Adrenal gland (tissue), 12 donors: ENCODE measurements around the gene ENAH. TPM values are rescaled to one million over a fixed set of nuclear protein-coding genes. Genes with fewer than 3 reads are reported as not detected.
A peak's percentile ranks its signal among the peaks of the same experiment; 100 is the strongest.

Experiments
- DNase-seq, 7 donors: peaks; one replicate each; pipeline ENCODE4 v3.0.0-alpha.2; 2019 to 2020
- H3K27ac ChIP-seq, 5 donors: fragments of 200-600 bp; sonication (generic) in 4 of 5; 1 replicate in 3 of 5; 2 replicates in 2 of 5; pipeline versions ENCODE4 v1.5.1 to v1.8.0; 2016 to 2020; ENCODE audit warnings: mild to moderate bottlenecking in 1 of 5
- H3K27me3 ChIP-seq: fragments of 200-600 bp; 2 replicates; pipeline ENCODE4 v1.8.0; 2021
- H3K36me3 ChIP-seq, 2 donors: fragments of 200-600 bp; replicated peaks in 1 of 2; 1 replicate in 1 of 2; 2 replicates in 1 of 2; pipeline versions ENCODE4 v1.5.1 to v1.8.0; 2018 to 2022
- H3K4me1 ChIP-seq, 2 donors: fragments of 200-600 bp; replicated peaks in 1 of 2; 1 replicate in 1 of 2; 2 replicates in 1 of 2; pipeline versions ENCODE4 v1.5.1 to v1.8.0; 2018 to 2021
- H3K4me3 ChIP-seq, 4 donors: fragments of 200-600 bp; sonication (generic) in 3 of 4; one replicate each; pipeline ENCODE4 v1.5.1; 2016 to 2018
- H3K9me3 ChIP-seq, 3 donors: fragments of 200-600 bp; sonication (generic) in 1 of 3; replicated peaks in 1 of 3; 1 replicate in 2 of 3; 2 replicates in 1 of 3; pipeline versions ENCODE4 v1.5.1 to v1.8.0; 2016 to 2021
- CTCF ChIP-seq, 6 experiments: fragments of 450-650 bp in 4 of 6; fragments of 200-600 bp in 2 of 6; sonication (generic) in 1 of 6; IDR thresholded peaks; 1 replicate in 5 of 6; 2 replicates in 1 of 6; pipeline versions ENCODE4 v1.5.1 to v1.8.0; 2016 to 2021; ENCODE audit warnings: antibody characterized with exemption in 6 of 6, mild to moderate bottlenecking in 2 of 6, moderate library complexity in 1 of 6
- POLR2A ChIP-seq, 2 donors: fragments of 450-650 bp; IDR thresholded peaks; one replicate each; pipeline ENCODE4 v1.6.1; 2017; ENCODE audit warnings: antibody characterized with exemption in 2 of 2, mild to moderate bottlenecking in 2 of 2, moderate library complexity in 1 of 2
- WGBS, 4 donors: extraction: QIAGEN DNeasy Blood & Tissue Kit in 2 of 4; methylation state at CpG; one replicate each; pipeline versions ENCODE4 v1.1.5 to v1.1.7; 2013 to 2017; 5-methylcytosine and 5-hydroxymethylcytosine counted together
- intact Hi-C, 2 donors: fragments of 100-400 bp; cut with DNase I; formaldehyde crosslinking; loops; one replicate each; pipeline versions ENCODE4 v1.14.1 to v1.15.0; 2022 to 2023
- polyA plus RNA-seq, 3 donors: library from polyadenylated mRNA; stranded (reverse); fragments of 200-250 nt in 2 of 3; fragments of 350-450 nt in 1 of 3; fragmentation: Illumina TruSeq in 1 of 3; extraction: RNeasy Lipid Tissue Mini Kit (QIAGEN cat#74804) in 1 of 3; gene quantifications; one replicate each; pipeline ENCODE4 v1.2.3, GENCODE V29; 2013 to 2014
- total RNA-seq, 9 donors: library from RNA; depleted of rRNA in 4 of 9; stranded (reverse); fragments of >200 nt in 4 of 9; fragments of 120-200 nt in 1 of 9; fragmentation: NEBNext Ultra II Directional in 1 of 9; extraction: Animal tissue kit (Norgen Biotek cat#: 25700) in 1 of 9; gene quantifications; one replicate each; pipeline versions ENCODE4 v1.1.0 to v1.2.4, GENCODE V29; 2013 to 2023
- donor health status: healthy with polysubstance abuse.
- donor health status: Bipolar disorder and iron deficiency.
- donor health status: DM: yes; HTN: yes; CAD: no.
- donor health status: DM: no; HTN: no; CAD: no.
- donor health status: DM: no; HTN: no; CAD: no.
- donor health status: DM: yes; HTN: yes; CAD: no.

Gene ENAH
- total and polyA plus RNA-seq, 12 donors = 10.0 to 142 (median 71.9) TPM

- peaks cover 0 to 31% of the 10 kb centered on the region in 2 donors for H3K4me1 ChIP-seq
- no peak overlapping the region for H3K4me3 ChIP-seq
- H3K27ac ChIP-seq = peak overlapping the region in 3 of 5 donors; percentile 16 to 75 (median 72)
- no peaks in the 10 kb centered on the region for H3K9me3 ChIP-seq
- no peaks in the 10 kb centered on the region for H3K27me3 ChIP-seq
- intact Hi-C loops = no loop called here
- DNase-seq = peak in 1 of 7 donors; percentile 10
- 65 to 76% (median 71%) methylated on average over 7 to 9 of the region's 9 CpGs for WGBS, 4 donors
- no peaks in the 10 kb centered on the region for H3K36me3 ChIP-seq
- no peak for TF ChIP-seq POLR2A (IDR thresholded peaks at IDR 0.05)
- TF ChIP-seq CTCF (IDR thresholded peaks at IDR 0.05) = no peak
These were observed 204.6 kb downstream of the ENAH start for GRCh38 chr1:225448146-225448805.

- WGBS, 4 donors = 49 to 62% (median 54%) methylated on average over 8 of the region's 8 CpGs
- intact Hi-C loops = no loop called here
- no peaks in the 10 kb centered on the region for H3K27me3 ChIP-seq
- peak overlapping the region in 3 of 5 donors; percentile 16 to 75 (median 72) for H3K27ac ChIP-seq
- DNase-seq = peak in 3 of 7 donors; percentile 38 to 87 (median 49)
- TF ChIP-seq POLR2A (IDR thresholded peaks at IDR 0.05) = no peak
- no peak for TF ChIP-seq CTCF (IDR thresholded peaks at IDR 0.05)
- H3K9me3 ChIP-seq = no peaks in the 10 kb centered on the region
- peaks cover 0 to 31% of the 10 kb centered on the region in 2 donors for H3K4me1 ChIP-seq
- H3K36me3 ChIP-seq = no peaks in the 10 kb centered on the region
- H3K4me3 ChIP-seq = no peak overlapping the region
These were observed 205.3 kb downstream of the ENAH start for GRCh38 chr1:225447650-225448089.

GRCh38 chr1:225446981-225447615, 205.8 kb downstream of the ENAH start:
- intact Hi-C loops = no loop called here
- no peak overlapping the region for H3K4me3 ChIP-seq
- TF ChIP-seq POLR2A (IDR thresholded peaks at IDR 0.05) (no peak), CTCF (IDR thresholded peaks at IDR 0.05) (no peak)
- no peaks in the 10 kb centered on the region for H3K27me3 ChIP-seq
- peaks cover 0 to 31% of the 10 kb centered on the region in 2 donors for H3K4me1 ChIP-seq
- peak in 1 of 7 donors; percentile 14 for DNase-seq
- H3K9me3 ChIP-seq = no peaks in the 10 kb centered on the region
- no peaks in the 10 kb centered on the region for H3K36me3 ChIP-seq
- peak overlapping the region in 2 of 5 donors; percentile 72 to 75 for H3K27ac ChIP-seq
- WGBS, 4 donors = 68 to 88% (median 77%) methylated on average over 8 to 9 of the region's 9 CpGs

- 64 to 84% (median 72%) methylated on average over 4 to 7 of the region's 7 CpGs for WGBS, 4 donors
- H3K27me3 ChIP-seq = no peaks in the 10 kb centered on the region
- intact Hi-C loops = no loop called here
- peak overlapping the region in 2 of 5 donors; percentile 72 to 75 for H3K27ac ChIP-seq
- H3K9me3 ChIP-seq = no peaks in the 10 kb centered on the region
- DNase-seq = peak in 2 of 7 donors; percentile 13 to 46
- H3K4me1 ChIP-seq = peaks cover 0 to 31% of the 10 kb centered on the region in 2 donors
- H3K4me3 ChIP-seq = no peak overlapping the region
- H3K36me3 ChIP-seq = no peaks in the 10 kb centered on the region
- no peak for TF ChIP-seq CTCF (IDR thresholded peaks at IDR 0.05)
- TF ChIP-seq POLR2A (IDR thresholded peaks at IDR 0.05) = no peak
These were observed 206.3 kb downstream of the ENAH start for GRCh38 chr1:225446595-225446960.
